ENCODE measurements around the gene IFT43. TPM values are rescaled to one million over a fixed set of nuclear protein-coding genes. Genes with fewer than 3 reads are reported as not detected.
"Not testable (repeated sequence)": the region's sequence is repeated elsewhere in the genome, so short reads cannot be mapped to it uniquely, and the experiment has no call there.

Gene IFT43
- total and polyA plus RNA-seq, 7 donors, result 10.4 to 23.6 (median 15.6) TPM

GRCh38 chr14:76002383-76002782, 16.8 kb downstream of the IFT43 start:
- ATAC-seq (no peak), DNase-seq (no peak)
- no peak for TF ChIP-seq CTCF (IDR thresholded peaks at IDR 0.05)
- Histone ChIP-seq H3K36me3 (ENCODE audit: insufficient read depth in 1 of 2, low read depth in 1 of 2) (peaks cover 2 to 83% of the 10 kb centered on the region in 2 donors), H3K9me3 (peaks cover 16% of the 10 kb centered on the region), H3K27ac (no peak overlapping the region), H3K4me3 (no peak overlapping the region), H3K4me1 (no peaks in the 10 kb centered on the region), H3K27me3 (ENCODE audit: insufficient read depth in 3 of 3, low read length in 2 of 3) (no peaks in the 10 kb centered on the region)
- intact Hi-C loops (cut with DNase I), result no loop called here
- 91 to 100% (median 96%) methylated on average over 1 of the region's 1 CpG for WGBS, 3 donors

- intact Hi-C loops (cut with DNase I), result no loop called here
- peaks cover 16% of the 10 kb centered on the region for H3K9me3 ChIP-seq
- DNase-seq (no peak), ATAC-seq (no peak)
- H3K36me3 ChIP-seq (ENCODE audit: insufficient read depth in 1 of 2, low read depth in 1 of 2), result peaks cover 4 to 74% of the 10 kb centered on the region in 2 donors
- H3K4me3 ChIP-seq, result no peak overlapping the region
- H3K27me3 ChIP-seq (ENCODE audit: insufficient read depth in 3 of 3, low read length in 2 of 3), result no peaks in the 10 kb centered on the region
- no peak overlapping the region for H3K27ac ChIP-seq
- 81 to 93% (median 91%) methylated on average over 2 of the region's 2 CpGs for WGBS, 3 donors
- no peaks in the 10 kb centered on the region for H3K4me1 ChIP-seq
- TF ChIP-seq CTCF (IDR thresholded peaks at IDR 0.05), result no peak
Observed at GRCh38 chr14:76006253-76006652, 20.7 kb downstream of the IFT43 start.

DNA sequence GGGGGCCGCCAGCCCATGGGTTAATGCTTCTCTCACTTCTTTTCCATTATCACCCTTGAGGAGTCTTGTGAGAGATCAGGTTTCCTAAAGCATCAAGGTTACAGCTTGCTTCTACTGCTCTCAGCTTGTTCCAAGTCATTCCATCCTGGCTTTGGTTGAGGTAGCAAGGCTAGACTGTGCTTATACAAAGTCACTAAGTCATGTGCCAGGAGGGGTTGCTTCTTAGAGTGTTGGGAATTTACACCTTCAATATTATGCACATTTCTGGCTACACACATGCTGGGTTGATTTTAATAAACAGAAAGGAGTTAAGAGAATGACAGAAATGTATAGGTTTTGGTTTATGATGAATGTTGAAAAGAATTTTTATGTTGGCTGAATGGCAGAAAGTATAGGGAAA, 21.8 kb downstream of the IFT43 start:
- H3K9me3 ChIP-seq, result peaks cover 16% of the 10 kb centered on the region
- H3K4me1 ChIP-seq, result peaks cover 2% of the 10 kb centered on the region
- TF ChIP-seq CTCF (IDR thresholded peaks at IDR 0.05), result no peak
- DNase-seq (no peak), ATAC-seq (no peak)
- H3K27me3 ChIP-seq (ENCODE audit: insufficient read depth in 3 of 3, low read length in 2 of 3), result no peaks in the 10 kb centered on the region
- H3K36me3 ChIP-seq (ENCODE audit: insufficient read depth in 1 of 2, low read depth in 1 of 2), result peaks cover 4 to 65% of the 10 kb centered on the region in 2 donors
- H3K27ac ChIP-seq, result no peak overlapping the region
- H3K4me3 ChIP-seq, result no peak overlapping the region
- WGBS, 3 donors, result 74 to 91% (median 88%) methylated on average over 1 of the region's 1 CpG
- intact Hi-C loops (cut with DNase I), result no loop called here

DNA sequence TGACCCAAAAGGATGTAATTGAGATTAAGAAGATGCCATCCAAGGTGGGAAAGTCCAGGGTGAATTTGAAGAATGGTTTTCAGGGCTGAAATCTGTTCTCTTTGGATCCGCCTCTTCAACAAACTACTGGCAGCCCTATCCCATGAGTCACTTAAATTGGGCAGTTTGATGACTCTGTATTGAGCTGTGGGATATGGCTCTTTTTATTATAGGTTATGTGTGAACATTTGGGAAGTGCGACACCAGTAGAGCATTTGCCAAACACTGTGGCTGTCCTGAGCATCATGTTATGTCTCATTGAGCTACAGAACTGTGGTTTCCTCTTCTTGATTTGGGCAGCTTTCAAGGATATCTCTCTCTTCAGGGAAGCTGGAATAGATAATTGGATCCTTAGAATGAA, 22.3 kb downstream of the IFT43 start:
- H3K4me3 ChIP-seq, result no peak overlapping the region
- DNase-seq, result no peak
- H3K36me3 ChIP-seq (ENCODE audit: insufficient read depth in 1 of 2, low read depth in 1 of 2), result peaks cover 4 to 60% of the 10 kb centered on the region in 2 donors
- no peak for TF ChIP-seq CTCF (IDR thresholded peaks at IDR 0.05)
- no peak for ATAC-seq
- H3K4me1 ChIP-seq, result peaks cover 6% of the 10 kb centered on the region
- intact Hi-C loops (cut with DNase I), result no loop called here
- 90 to 98% (median 92%) methylated on average over 2 of the region's 2 CpGs for WGBS, 3 donors
- H3K9me3 ChIP-seq, result peaks cover 16% of the 10 kb centered on the region
- no peaks in the 10 kb centered on the region for H3K27me3 ChIP-seq (ENCODE audit: insufficient read depth in 3 of 3, low read length in 2 of 3)
- no peak overlapping the region for H3K27ac ChIP-seq

DNA sequence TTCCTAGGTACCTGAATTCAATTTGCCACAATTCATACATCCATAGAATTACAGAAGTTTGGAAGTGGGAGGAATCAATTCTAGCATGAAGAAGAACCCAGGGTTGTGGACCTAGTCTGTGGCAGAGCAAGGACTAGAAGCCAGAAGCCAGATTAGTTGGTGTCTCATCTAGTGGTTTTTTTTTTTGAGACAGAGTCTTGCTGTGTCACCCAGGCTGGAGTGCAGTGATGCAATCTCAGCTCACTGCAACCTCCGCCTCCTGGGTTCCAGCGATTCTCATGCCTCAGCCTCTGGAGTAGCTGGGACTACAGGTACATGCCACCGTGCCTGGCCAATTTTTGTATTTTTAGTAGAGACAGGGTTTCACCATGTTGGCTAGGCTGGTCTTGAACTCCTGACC, 24.1 kb downstream of the IFT43 start:
- intact Hi-C loops (cut with DNase I); ATAC-seq; H3K4me1 ChIP-seq; DNase-seq; H3K9me3 ChIP-seq; H3K27ac ChIP-seq; H3K27me3 ChIP-seq (ENCODE audit: insufficient read depth in 3 of 3, low read length in 2 of 3); H3K4me3 ChIP-seq: not testable (repeated sequence)
- WGBS, 3 donors, result 93 to 100% (median 97%) methylated on average over 3 of the region's 3 CpGs
- peaks cover 4 to 50% of the 10 kb centered on the region in 2 donors for H3K36me3 ChIP-seq (ENCODE audit: insufficient read depth in 1 of 2, low read depth in 1 of 2)
